ENCODE results near the gene KRTAP1-1.
"Not testable (repeated sequence)": the region's sequence is repeated elsewhere in the genome, so short reads cannot be mapped to it uniquely, and the experiment has no call there.

Gene KRTAP1-1

GRCh38 chr17:41002814-41003213 lies 38.4 kb downstream of the KRTAP1-1 start:
- DNase-seq (ENCODE audit: insufficient read length) (no peak), FAIRE-seq (no peak)
- TF ChIP-seq TAF1 (IDR thresholded peaks at IDR 0.05; ENCODE audit: borderline replicate concordance, low read depth, low read length) (no peak), POLR2A (IDR thresholded peaks at IDR 0.05; ENCODE audit: low read depth, low read length) (no peak), POLR2AphosphoS5 (IDR thresholded peaks at IDR 0.05; ENCODE audit: low read depth, low read length) (no peak)

DNA sequence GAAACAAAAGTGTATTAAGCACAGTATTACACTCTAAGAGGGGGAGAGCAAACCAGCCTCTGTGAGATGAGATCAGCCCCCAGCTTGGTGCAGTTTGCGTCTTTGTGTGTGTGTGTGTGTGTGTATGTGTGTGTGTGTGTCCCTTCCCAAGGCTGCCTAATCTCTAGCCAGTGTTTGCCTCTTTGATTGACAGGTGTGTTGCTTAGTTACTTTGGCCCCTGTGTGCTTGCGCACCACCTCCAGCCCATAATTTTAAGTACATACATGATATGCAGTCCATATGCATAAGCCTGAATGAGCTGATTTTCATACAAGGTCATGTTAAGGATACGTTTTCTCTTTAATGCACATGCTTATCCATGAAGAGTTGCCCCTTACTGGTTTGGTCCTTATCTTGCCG lies 39.5 kb downstream of the KRTAP1-1 start:
- FAIRE-seq (no peak), DNase-seq (ENCODE audit: insufficient read length) (no peak)
- TF ChIP-seq TAF1 (IDR thresholded peaks at IDR 0.05; ENCODE audit: borderline replicate concordance, low read depth, low read length): no peak
- no peak for TF ChIP-seq POLR2A (IDR thresholded peaks at IDR 0.05; ENCODE audit: low read depth, low read length)
- TF ChIP-seq POLR2AphosphoS5 (IDR thresholded peaks at IDR 0.05; ENCODE audit: low read depth, low read length): no peak

- not testable (repeated sequence) for DNase-seq (ENCODE audit: insufficient read length); FAIRE-seq
Observed at GRCh38 chr17:40999563-40999962, 41.7 kb downstream of the KRTAP1-1 start, which contains the start of gene KRTAP3-2. Gene KRTAP3-2, minus strand, starts transcription at chr17:40999906. Its CDS starts 53 bp downstream, at chr17:40999853.

- FAIRE-seq: no peak
- DNase-seq (ENCODE audit: insufficient read length): no peak
- no peak for TF ChIP-seq POLR2AphosphoS5 (IDR thresholded peaks at IDR 0.05; ENCODE audit: low read depth, low read length)
- no peak for TF ChIP-seq TAF1 (IDR thresholded peaks at IDR 0.05; ENCODE audit: borderline replicate concordance, low read depth, low read length)
- no peak for TF ChIP-seq POLR2A (IDR thresholded peaks at IDR 0.05; ENCODE audit: low read depth, low read length)
Observed at GRCh38 chr17:40997361-40997760, 43.9 kb downstream of the KRTAP1-1 start.

- DNase-seq (ENCODE audit: insufficient read length) (no peak), FAIRE-seq (no peak)
- TF ChIP-seq POLR2A (IDR thresholded peaks at IDR 0.05; ENCODE audit: low read depth, low read length) (no peak), TAF1 (IDR thresholded peaks at IDR 0.05; ENCODE audit: borderline replicate concordance, low read depth, low read length) (no peak), POLR2AphosphoS5 (IDR thresholded peaks at IDR 0.05; ENCODE audit: low read depth, low read length) (no peak)
Observed at GRCh38 chr17:40996829-40997228, 44.4 kb downstream of the KRTAP1-1 start.

DNA sequence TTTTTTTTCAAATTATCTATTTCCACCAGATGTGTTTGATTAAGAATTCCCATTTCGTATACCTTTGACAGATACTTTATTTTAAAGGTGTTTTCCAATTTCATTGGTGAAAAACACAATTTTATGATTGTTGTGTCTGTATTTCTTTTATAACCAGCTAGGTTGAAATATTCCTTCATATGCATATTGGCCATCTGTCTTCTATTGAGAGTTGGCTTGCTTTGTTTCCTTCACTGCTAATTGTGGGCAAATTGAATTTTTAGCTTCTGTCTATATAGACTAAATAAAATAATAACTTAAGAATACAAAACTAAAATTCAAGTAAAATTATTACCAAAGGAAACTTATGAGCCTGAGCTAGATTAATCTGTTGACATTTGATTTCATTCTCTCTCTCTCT lies 46.1 kb downstream of the KRTAP1-1 start:
- no peak for TF ChIP-seq TAF1 (IDR thresholded peaks at IDR 0.05; ENCODE audit: borderline replicate concordance, low read depth, low read length)
- no peak for TF ChIP-seq POLR2AphosphoS5 (IDR thresholded peaks at IDR 0.05; ENCODE audit: low read depth, low read length)
- TF ChIP-seq POLR2A (IDR thresholded peaks at IDR 0.05; ENCODE audit: low read depth, low read length): no peak
- no peak for FAIRE-seq
- DNase-seq (ENCODE audit: insufficient read length): no peak

- FAIRE-seq (no peak), DNase-seq (ENCODE audit: insufficient read length) (no peak)
- no peak for TF ChIP-seq POLR2A (IDR thresholded peaks at IDR 0.05; ENCODE audit: low read depth, low read length)
- no peak for TF ChIP-seq TAF1 (IDR thresholded peaks at IDR 0.05; ENCODE audit: borderline replicate concordance, low read depth, low read length)
Observed at GRCh38 chr17:40993839-40994238, 47.4 kb downstream of the KRTAP1-1 start, which contains the start of gene KRTAP3-3. Gene KRTAP3-3, minus strand, starts transcription at chr17:40994164. Its CDS starts 67 bp downstream, at chr17:40994097.

DNA sequence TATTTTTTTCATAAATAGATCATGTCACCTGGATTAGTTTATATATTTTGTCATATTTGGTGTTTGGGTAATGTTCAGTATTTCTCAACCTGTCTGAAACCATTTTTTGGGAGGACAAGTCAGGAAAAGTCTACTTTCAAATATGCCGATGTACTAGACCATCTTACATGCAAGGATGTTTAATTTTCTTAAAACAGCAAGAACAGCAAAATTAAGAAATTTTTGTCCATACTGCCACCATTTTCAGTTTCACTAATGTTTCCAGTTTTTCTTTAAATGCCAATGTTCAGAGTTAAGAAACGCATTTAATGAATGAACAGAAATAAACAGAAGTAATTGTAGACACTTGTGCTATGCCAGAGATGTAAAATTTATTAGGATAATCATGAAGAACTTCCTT lies 48.2 kb downstream of the KRTAP1-1 start:
- FAIRE-seq (no peak), DNase-seq (ENCODE audit: insufficient read length) (no peak)
- TF ChIP-seq POLR2AphosphoS5 (IDR thresholded peaks at IDR 0.05; ENCODE audit: low read depth, low read length) (no peak), TAF1 (IDR thresholded peaks at IDR 0.05; ENCODE audit: borderline replicate concordance, low read depth, low read length) (no peak), POLR2A (IDR thresholded peaks at IDR 0.05; ENCODE audit: low read depth, low read length) (no peak)

DNA sequence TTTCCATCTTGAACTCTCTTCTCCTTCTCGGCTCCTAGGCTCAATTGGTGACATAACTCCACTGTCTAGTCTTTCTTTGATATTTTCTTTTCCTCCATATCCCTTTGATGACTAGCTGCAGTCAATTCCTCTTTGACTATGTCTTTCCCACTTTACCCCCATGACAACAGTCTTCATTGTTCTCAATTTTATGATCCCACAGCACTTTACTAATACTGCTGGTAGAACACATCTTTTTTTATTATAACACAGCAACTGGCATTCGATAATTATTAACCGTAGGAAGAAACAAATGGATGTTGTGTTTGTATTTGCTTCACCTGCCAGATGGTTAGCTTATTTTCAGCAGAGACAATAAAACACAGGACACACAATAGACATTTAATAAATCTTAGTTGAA lies 48.6 kb downstream of the KRTAP1-1 start:
- FAIRE-seq (no peak), DNase-seq (ENCODE audit: insufficient read length) (no peak)

More for the DNA sequence above, 48.6 kb downstream of the KRTAP1-1 start:
- TF ChIP-seq TAF1 (IDR thresholded peaks at IDR 0.05; ENCODE audit: borderline replicate concordance, low read depth, low read length) (no peak), POLR2A (IDR thresholded peaks at IDR 0.05; ENCODE audit: low read depth, low read length) (no peak)

Data from GM12892 (cell line).